Right lobe of liver (tissue), 4 donors: ENCODE data around the gene SUPT5H.

Experiments
- POLR2A ChIP-seq: fragments of 450-650 bp; IDR thresholded peaks from one replicate; pipeline ENCODE4 v1.6.1; 2017; ENCODE audit warnings: antibody characterized with exemption, mild to moderate bottlenecking
- TF ChIP-seq, protein P1 (sequence below), 4 donors: fragments of 200-600 bp in 3 of 4; fragments of 450-650 bp in 1 of 4; IDR thresholded peaks; one replicate each; pipeline versions ENCODE4 v1.5.1 to v1.8.0; 2016 to 2022; ENCODE audit warnings: antibody characterized with exemption in 4 of 4, mild to moderate bottlenecking in 2 of 4
- donor health status: DM: no; HTN: no; CAD: no.
- donor health status: DM: no; HTN: no; CAD: no.
- donor health status: DM: no; HTN: yes; CAD: no.

DNA sequence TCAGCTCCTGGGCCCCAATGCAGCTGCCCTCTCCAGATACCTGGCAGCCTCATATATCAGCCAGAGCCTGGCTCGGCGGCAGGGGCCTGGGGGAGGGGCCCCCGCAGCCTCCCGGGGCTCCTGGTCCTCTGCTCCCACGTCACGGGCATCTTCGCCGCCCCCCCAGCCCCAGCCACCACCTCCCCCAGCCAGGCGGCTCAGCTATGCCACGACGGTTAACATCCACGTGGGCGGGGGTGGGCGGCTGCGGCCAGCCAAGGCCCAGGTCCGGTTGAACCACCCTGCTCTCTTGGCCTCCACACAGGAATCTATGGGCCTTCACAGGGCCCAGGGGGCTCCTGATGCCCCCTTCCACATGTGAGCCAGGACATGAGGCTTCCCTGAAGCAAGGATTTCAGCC, 20.4 kb upstream of the SUPT5H start:
- TF ChIP-seq, protein P1, sequence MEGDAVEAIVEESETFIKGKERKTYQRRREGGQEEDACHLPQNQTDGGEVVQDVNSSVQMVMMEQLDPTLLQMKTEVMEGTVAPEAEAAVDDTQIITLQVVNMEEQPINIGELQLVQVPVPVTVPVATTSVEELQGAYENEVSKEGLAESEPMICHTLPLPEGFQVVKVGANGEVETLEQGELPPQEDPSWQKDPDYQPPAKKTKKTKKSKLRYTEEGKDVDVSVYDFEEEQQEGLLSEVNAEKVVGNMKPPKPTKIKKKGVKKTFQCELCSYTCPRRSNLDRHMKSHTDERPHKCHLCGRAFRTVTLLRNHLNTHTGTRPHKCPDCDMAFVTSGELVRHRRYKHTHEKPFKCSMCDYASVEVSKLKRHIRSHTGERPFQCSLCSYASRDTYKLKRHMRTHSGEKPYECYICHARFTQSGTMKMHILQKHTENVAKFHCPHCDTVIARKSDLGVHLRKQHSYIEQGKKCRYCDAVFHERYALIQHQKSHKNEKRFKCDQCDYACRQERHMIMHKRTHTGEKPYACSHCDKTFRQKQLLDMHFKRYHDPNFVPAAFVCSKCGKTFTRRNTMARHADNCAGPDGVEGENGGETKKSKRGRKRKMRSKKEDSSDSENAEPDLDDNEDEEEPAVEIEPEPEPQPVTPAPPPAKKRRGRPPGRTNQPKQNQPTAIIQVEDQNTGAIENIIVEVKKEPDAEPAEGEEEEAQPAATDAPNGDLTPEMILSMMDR (IDR thresholded peaks at IDR 0.05), result no peak
- TF ChIP-seq POLR2A, result no peak
